ENCODE results near the gene TALDO1.

GRCh38 chr11:788009-788640 is 40.9 kb downstream of the TALDO1 start:
- TF ChIP-seq CTCF (conservative IDR thresholded peaks at IDR 0.05) (no peak), EZH2 (IDR thresholded peaks at IDR 0.05; ENCODE audit: low read depth) (no peak)

All from PC-9 (cell line).